Prostate gland (tissue), 2 donors: Measurements from ENCODE around the gene LBX2.

Experiments
- CTCF ChIP-seq, 4 experiments: fragments of 200-600 bp in 2 of 4; fragments of 450-650 bp in 2 of 4; sonication (generic) in 2 of 4; IDR thresholded peaks; 1 replicate in 3 of 4; 2 replicates in 1 of 4; pipeline ENCODE4 v1.5.1; 2016 to 2019; ENCODE audit warnings: antibody characterized with exemption in 4 of 4, mild to moderate bottlenecking in 2 of 4, moderate library complexity in 2 of 4
- POLR2A ChIP-seq: fragments of 450-650 bp; IDR thresholded peaks from one replicate; pipeline ENCODE4 v1.6.1; 2016; ENCODE audit warnings: antibody characterized with exemption, mild to moderate bottlenecking

- no peak for TF ChIP-seq POLR2A
- TF ChIP-seq CTCF (IDR thresholded peaks at IDR 0.05): no peak
These were observed 8.6 kb upstream of the LBX2 start for GRCh38 chr2:74507926-74508520.
